ENCODE data around the gene HMCES.

Gene HMCES

GRCh38 chr3:129259612-129260477, 18.8 kb upstream of the HMCES start (continued):
- TF ChIP-seq PRDM2 (tag by site-specific recombination; IDR thresholded peaks at IDR 0.05; ENCODE audit: borderline replicate concordance), result no peak
- no peak for TF ChIP-seq ZNF629 (tag by site-specific recombination; IDR thresholded peaks at IDR 0.05)
- TF ChIP-seq ZNF37A (tag by site-specific recombination; IDR thresholded peaks at IDR 0.05), result no peak
- TF ChIP-seq PATZ1 (tag by site-specific recombination; IDR thresholded peaks at IDR 0.05), result no peak

GRCh38 chr3:129260606-129261005, 18.1 kb upstream of the HMCES start:
- peaks cover 5 to 92% of the 10 kb centered on the region in 2 experiments; a peak in 2 of 3 replicates for H3K36me3 ChIP-seq (ENCODE audit: control insufficient read depth in 2 of 2, insufficient read depth in 1 of 2, low read length in 2 of 2)
- H3K27ac ChIP-seq (ENCODE audit: extremely low read depth, low read depth, low read length), result no peak overlapping the region
- CTCF ChIA-PET, result interaction anchor here (0.6 kb wide), 1 partner anchor 118 kb away, joined by 3 read pairs; no protein-coding TSS in a partner anchor
- H3K4me1 ChIP-seq (ENCODE audit: control insufficient read depth, insufficient read depth, low read length), result no peaks in the 10 kb centered on the region
- TF ChIP-seq, protein P1, sequence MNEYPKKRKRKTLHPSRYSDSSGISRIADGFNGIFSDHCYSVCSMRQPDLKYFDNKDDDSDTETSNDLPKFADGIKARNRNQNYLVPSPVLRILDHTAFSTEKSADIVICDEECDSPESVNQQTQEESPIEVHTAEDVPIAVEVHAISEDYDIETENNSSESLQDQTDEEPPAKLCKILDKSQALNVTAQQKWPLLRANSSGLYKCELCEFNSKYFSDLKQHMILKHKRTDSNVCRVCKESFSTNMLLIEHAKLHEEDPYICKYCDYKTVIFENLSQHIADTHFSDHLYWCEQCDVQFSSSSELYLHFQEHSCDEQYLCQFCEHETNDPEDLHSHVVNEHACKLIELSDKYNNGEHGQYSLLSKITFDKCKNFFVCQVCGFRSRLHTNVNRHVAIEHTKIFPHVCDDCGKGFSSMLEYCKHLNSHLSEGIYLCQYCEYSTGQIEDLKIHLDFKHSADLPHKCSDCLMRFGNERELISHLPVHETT (tag by site-specific recombination; IDR thresholded peaks at IDR 0.05), result no peak
- TF ChIP-seq HOXA7 (CRISPR knock-in tag; IDR thresholded peaks at IDR 0.05; ENCODE audit: borderline replicate concordance), result no peak
- TF ChIP-seq ZNF747 (tag by site-specific recombination; IDR thresholded peaks at IDR 0.05), result no peak
- TF ChIP-seq ZFP37 (tag by site-specific recombination; IDR thresholded peaks at IDR 0.05), result no peak
- TF ChIP-seq, protein P2, sequence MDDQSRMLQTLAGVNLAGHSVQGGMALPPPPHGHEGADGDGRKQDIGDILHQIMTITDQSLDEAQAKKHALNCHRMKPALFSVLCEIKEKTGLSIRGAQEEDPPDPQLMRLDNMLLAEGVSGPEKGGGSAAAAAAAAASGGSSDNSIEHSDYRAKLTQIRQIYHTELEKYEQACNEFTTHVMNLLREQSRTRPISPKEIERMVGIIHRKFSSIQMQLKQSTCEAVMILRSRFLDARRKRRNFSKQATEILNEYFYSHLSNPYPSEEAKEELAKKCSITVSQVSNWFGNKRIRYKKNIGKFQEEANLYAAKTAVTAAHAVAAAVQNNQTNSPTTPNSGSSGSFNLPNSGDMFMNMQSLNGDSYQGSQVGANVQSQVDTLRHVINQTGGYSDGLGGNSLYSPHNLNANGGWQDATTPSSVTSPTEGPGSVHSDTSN (CRISPR knock-in tag; IDR thresholded peaks at IDR 0.05), result no peak
- no peak for TF ChIP-seq ZNF184 (tag by site-specific recombination; IDR thresholded peaks at IDR 0.05)
- TF ChIP-seq ZNF580 (tag by site-specific recombination; IDR thresholded peaks at IDR 0.05), result no peak
- TF ChIP-seq ZNF561 (tag by site-specific recombination; IDR thresholded peaks at IDR 0.05; ENCODE audit: borderline replicate concordance), result no peak
- TF ChIP-seq BCL11A (tag by site-specific recombination; IDR thresholded peaks at IDR 0.05; ENCODE audit: low read depth), result no peak
- TF ChIP-seq ZBTB48 (tag by site-specific recombination; IDR thresholded peaks at IDR 0.05), result no peak
- TF ChIP-seq ZNF366 (tag by site-specific recombination; conservative IDR thresholded peaks at IDR 0.05), result no peak
- TF ChIP-seq WT1 (tag by site-specific recombination; IDR thresholded peaks at IDR 0.05), result no peak
- no peak for TF ChIP-seq ZNF433 (tag by site-specific recombination; IDR thresholded peaks at IDR 0.05; ENCODE audit: low read depth)
- no peak for TF ChIP-seq ZNF157 (tag by site-specific recombination; IDR thresholded peaks at IDR 0.05)
- no peak for TF ChIP-seq ZNF202 (tag by site-specific recombination; IDR thresholded peaks at IDR 0.05; ENCODE audit: borderline replicate concordance)
- TF ChIP-seq ZNF404 (tag by site-specific recombination; IDR thresholded peaks at IDR 0.05), result no peak
- TF ChIP-seq ZNF16 (tag by site-specific recombination; IDR thresholded peaks at IDR 0.05; ENCODE audit: low read depth), result no peak
- no peaks in the 10 kb centered on the region for H3K9me3 ChIP-seq (ENCODE audit: control insufficient read depth, insufficient read depth, low read depth, low read length)
- no peak overlapping the region for H3K4me3 ChIP-seq (ENCODE audit: low read depth, low read length)
- POLR2A ChIA-PET, result interaction anchor here (1.4 kb wide), 1 partner anchor 139 kb away, joined by 3 read pairs; the partner anchor contains the start of gene RAB43
